Ovary (tissue), 3 donors: Measurements from ENCODE around the gene SORT1.

Experiments
- CTCF ChIP-seq, 3 donors: fragments of 450-650 bp in 2 of 3; fragments of 200-600 bp in 1 of 3; IDR thresholded peaks; one replicate each; pipeline versions ENCODE4 v1.5.1 to v1.8.0; 2016 to 2022; ENCODE audit warnings: antibody characterized with exemption in 3 of 3, mild to moderate bottlenecking in 1 of 3
- EP300 ChIP-seq: sonication (generic); formaldehyde crosslinking; IDR thresholded peaks from one replicate; pipeline ENCODE4 v1.6.1; 2017; ENCODE audit warnings: antibody characterized with exemption
- donor health status: DM: no; HTN: no; CAD: no.

GRCh38 chr1:109370712-109371340, 26.9 kb downstream of the SORT1 start:
- TF ChIP-seq CTCF (IDR thresholded peaks at IDR 0.05) (no peak), EP300 (no peak)
